Epithelial cell of proximal tubule (primary cell): ENCODE measurements around the gene CCDC88B. TPM values are rescaled to one million over a fixed set of nuclear protein-coding genes. Genes with fewer than 3 reads are reported as not detected.
"Not testable (repeated sequence)": the region's sequence is repeated elsewhere in the genome, so short reads cannot be mapped to it uniquely, and the experiment has no call there.

ENCODE experiments used
- DNase-seq: peaks from one replicate; pipeline ENCODE4 v3.0.0-alpha.2; 2011; ENCODE audit warnings: low read depth
- H3K4me3 ChIP-seq: 2 replicates; pipeline ENCODE4 v1.5.1; 2011; ENCODE audit warnings: low read depth, mild to moderate bottlenecking, low read length
- CTCF ChIP-seq: conservative IDR thresholded peaks from 2 replicates; pipeline ENCODE4 v1.5.1; 2012; ENCODE audit warnings: low read depth, mild to moderate bottlenecking, low read length
- total RNA-seq: library from RNA; depleted of rRNA; stranded (reverse); fragments of >200 nt; gene quantifications from 2 replicates; pipeline ENCODE4 v1.2.3, GENCODE V29; 2015

CCDC88B gene
- total RNA-seq, 1 donor from 2014 or later = 4.8 TPM

GRCh38 chr11:64305691-64306562 lies 34.1 kb upstream of the CCDC88B start:
- DNase-seq = no peak
- H3K4me3 ChIP-seq = peak overlapping the region; percentile 82
- TF ChIP-seq CTCF = peak; percentile 37

- H3K4me3 ChIP-seq = peak overlapping the region; percentile 82
- no peak for DNase-seq
- no peak for TF ChIP-seq CTCF
These were observed 33.5 kb upstream of the CCDC88B start for GRCh38 chr11:64306563-64306875.

- H3K4me3 ChIP-seq = peak overlapping the region; percentile 82
- TF ChIP-seq CTCF = no peak
- DNase-seq = no peak
These were observed 33.0 kb upstream of the CCDC88B start for GRCh38 chr11:64306876-64307622.

- not testable (repeated sequence) for DNase-seq, H3K4me3 ChIP-seq
These were observed 32.2 kb upstream of the CCDC88B start for GRCh38 chr11:64307795-64308194.

GRCh38 chr11:64312947-64313346 lies 27.1 kb upstream of the CCDC88B start:
- no peak for DNase-seq
- TF ChIP-seq CTCF = no peak
- no peak overlapping the region for H3K4me3 ChIP-seq

GRCh38 chr11:64313491-64314145 lies 26.4 kb upstream of the CCDC88B start:
- no peak overlapping the region for H3K4me3 ChIP-seq
- TF ChIP-seq CTCF = no peak
- no peak for DNase-seq

GRCh38 chr11:64314146-64314804 lies 25.7 kb upstream of the CCDC88B start:
- no peak for DNase-seq
- peak; percentile 28 for TF ChIP-seq CTCF

More at GRCh38 chr11:64314146-64314804, 25.7 kb upstream of the CCDC88B start:
- H3K4me3 ChIP-seq = no peak overlapping the region
